ENCODE measurements around the gene TNS2.

The TNS2 gene

GRCh38 chr12:53005215-53005985 lies 44.5 kb upstream of the TNS2 start:
- Histone ChIP-seq H3K27ac (ENCODE audit: low read depth, low read length) (peak overlapping the region; percentile 45; the same call in 1 of the 2 replicates), H3K79me2 (ENCODE audit: insufficient read depth, low read length) (peaks cover 41% of the 10 kb centered on the region)

DNA sequence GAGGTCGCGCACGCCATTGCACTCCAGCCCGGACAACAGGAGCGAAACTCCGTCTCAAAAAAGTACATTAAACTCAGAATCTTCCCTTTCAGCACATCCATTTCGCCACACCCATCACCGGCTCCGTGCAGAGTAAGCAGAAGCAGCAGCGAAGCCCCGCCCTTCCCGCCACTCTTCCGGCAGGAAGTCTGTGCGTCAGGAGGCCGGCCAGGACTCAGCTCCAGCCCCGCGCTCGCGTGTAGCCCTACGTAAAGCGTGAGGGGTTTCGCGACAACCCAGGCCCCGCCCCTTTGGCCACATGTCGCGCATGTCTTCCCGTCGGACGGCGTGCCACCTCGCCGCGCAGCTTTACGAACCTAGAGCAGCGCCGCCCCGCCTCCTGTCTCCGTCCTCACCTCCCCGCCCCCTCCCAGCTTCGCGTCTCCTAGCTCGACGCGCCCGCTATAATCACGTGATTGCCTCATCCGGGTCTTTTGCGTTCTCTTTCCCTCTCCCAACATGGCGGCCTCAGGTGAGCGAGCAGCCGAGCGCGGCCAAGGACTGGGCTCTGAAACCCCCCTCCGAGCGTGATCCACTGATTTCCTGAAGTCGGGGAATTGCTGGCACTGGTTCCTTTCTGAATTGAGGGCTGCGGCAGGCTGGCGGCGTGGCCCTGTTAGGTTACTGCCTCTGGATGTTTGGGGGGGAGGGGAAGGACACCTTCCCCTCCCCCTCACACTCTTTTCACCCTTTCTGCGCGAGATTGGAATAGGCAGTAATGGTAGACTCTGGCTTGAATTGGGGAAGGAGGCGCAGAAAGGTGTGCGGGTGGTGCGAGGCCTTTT lies 43.7 kb upstream of the TNS2 start, which contains the start of gene EIF4B:
EIF4B (plus strand) TSS at position 471 of the 824 bp plus-strand sequence; CDS start at position 499, 28 bp downstream.
- no peak for TF ChIP-seq EZH2phosphoT487 (conservative IDR thresholded peaks at IDR 0.05; ENCODE audit: low read length)
- TF ChIP-seq, protein P1, sequence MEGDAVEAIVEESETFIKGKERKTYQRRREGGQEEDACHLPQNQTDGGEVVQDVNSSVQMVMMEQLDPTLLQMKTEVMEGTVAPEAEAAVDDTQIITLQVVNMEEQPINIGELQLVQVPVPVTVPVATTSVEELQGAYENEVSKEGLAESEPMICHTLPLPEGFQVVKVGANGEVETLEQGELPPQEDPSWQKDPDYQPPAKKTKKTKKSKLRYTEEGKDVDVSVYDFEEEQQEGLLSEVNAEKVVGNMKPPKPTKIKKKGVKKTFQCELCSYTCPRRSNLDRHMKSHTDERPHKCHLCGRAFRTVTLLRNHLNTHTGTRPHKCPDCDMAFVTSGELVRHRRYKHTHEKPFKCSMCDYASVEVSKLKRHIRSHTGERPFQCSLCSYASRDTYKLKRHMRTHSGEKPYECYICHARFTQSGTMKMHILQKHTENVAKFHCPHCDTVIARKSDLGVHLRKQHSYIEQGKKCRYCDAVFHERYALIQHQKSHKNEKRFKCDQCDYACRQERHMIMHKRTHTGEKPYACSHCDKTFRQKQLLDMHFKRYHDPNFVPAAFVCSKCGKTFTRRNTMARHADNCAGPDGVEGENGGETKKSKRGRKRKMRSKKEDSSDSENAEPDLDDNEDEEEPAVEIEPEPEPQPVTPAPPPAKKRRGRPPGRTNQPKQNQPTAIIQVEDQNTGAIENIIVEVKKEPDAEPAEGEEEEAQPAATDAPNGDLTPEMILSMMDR (IDR thresholded peaks at IDR 0.05; ENCODE audit: insufficient read depth, low read length, poor library complexity, severe bottlenecking): no peak
- Histone ChIP-seq H3F3A (ENCODE audit: insufficient read depth) (peaks cover 9% of the 10 kb centered on the region), H3K27ac (ENCODE audit: low read depth, low read length) (peak within 1 kb of the TSS; percentile 85), H4K20me1 (ENCODE audit: low read depth, low read length) (peaks cover 31% of the 10 kb centered on the region), H3K9me3 (ENCODE audit: insufficient read depth, low read length) (no peaks in the 10 kb centered on the region), H3K27me3 (ENCODE audit: low read length) (no peaks in the 10 kb centered on the region), H3K4me2 (ENCODE audit: low read depth, low read length, poor library complexity, severe bottlenecking) (peak within 1 kb of the TSS; percentile 97), H3K79me2 (ENCODE audit: insufficient read depth, low read length) (peaks cover 49% of the 10 kb centered on the region), H3K9me2 (replicated peaks; ENCODE audit: insufficient read depth, low read length) (no peaks in the 10 kb centered on the region), H3K36me3 (ENCODE audit: low read length) (peaks cover 24% of the 10 kb centered on the region), H2AFZ (ENCODE audit: low read depth, low read length, severe bottlenecking) (peak within 1 kb of the TSS; percentile 82), H3K9ac (ENCODE audit: low read length) (peak within 1 kb of the TSS; percentile 99), H3K4me3 (ENCODE audit: insufficient read depth, low read length, poor library complexity, severe bottlenecking) (peak within 1 kb of the TSS; percentile 92)

More at GRCh38 chr12:53005215-53005985, 44.5 kb upstream of the TNS2 start:
- H4K20me1 ChIP-seq (ENCODE audit: low read depth, low read length): peaks cover 24% of the 10 kb centered on the region
- no peaks in the 10 kb centered on the region for H3K9me3 ChIP-seq (ENCODE audit: insufficient read depth, low read length)
- H3K9me2 ChIP-seq (replicated peaks; ENCODE audit: insufficient read depth, low read length): no peaks in the 10 kb centered on the region
- H3K4me3 ChIP-seq (ENCODE audit: insufficient read depth, low read length, poor library complexity, severe bottlenecking): peak overlapping the region; percentile 92
- no peaks in the 10 kb centered on the region for H3K27me3 ChIP-seq (ENCODE audit: low read length)
- H3K4me2 ChIP-seq (ENCODE audit: low read depth, low read length, poor library complexity, severe bottlenecking): peak overlapping the region; percentile 86
- peak overlapping the region; percentile 82 for H2AFZ ChIP-seq (ENCODE audit: low read depth, low read length, severe bottlenecking)
- peaks cover 24% of the 10 kb centered on the region for H3K36me3 ChIP-seq (ENCODE audit: low read length)
- TF ChIP-seq EZH2phosphoT487 (conservative IDR thresholded peaks at IDR 0.05; ENCODE audit: low read length): no peak
- TF ChIP-seq, protein P1 (IDR thresholded peaks at IDR 0.05; ENCODE audit: insufficient read depth, low read length, poor library complexity, severe bottlenecking): no peak
- peaks cover 9% of the 10 kb centered on the region for H3F3A ChIP-seq (ENCODE audit: insufficient read depth)
- H3K9ac ChIP-seq (ENCODE audit: low read length): peak overlapping the region; percentile 87

- H3K79me2 ChIP-seq (ENCODE audit: insufficient read depth, low read length): peaks cover 56% of the 10 kb centered on the region
- H4K20me1 ChIP-seq (ENCODE audit: low read depth, low read length): peaks cover 38% of the 10 kb centered on the region
- TF ChIP-seq, protein P1 (IDR thresholded peaks at IDR 0.05; ENCODE audit: insufficient read depth, low read length, poor library complexity, severe bottlenecking): no peak
- no peak for TF ChIP-seq EZH2phosphoT487 (conservative IDR thresholded peaks at IDR 0.05; ENCODE audit: low read length)
- no peaks in the 10 kb centered on the region for H3K9me2 ChIP-seq (replicated peaks; ENCODE audit: insufficient read depth, low read length)
- no peaks in the 10 kb centered on the region for H3K27me3 ChIP-seq (ENCODE audit: low read length)
- peaks cover 24% of the 10 kb centered on the region for H3K36me3 ChIP-seq (ENCODE audit: low read length)
- no peaks in the 10 kb centered on the region for H3K9me3 ChIP-seq (ENCODE audit: insufficient read depth, low read length)
- peak overlapping the region; percentile 85 for H3K27ac ChIP-seq (ENCODE audit: low read depth, low read length)
- H3F3A ChIP-seq (ENCODE audit: insufficient read depth): peaks cover 9% of the 10 kb centered on the region
- peak overlapping the region; percentile 97 for H3K4me2 ChIP-seq (ENCODE audit: low read depth, low read length, poor library complexity, severe bottlenecking)
- peak overlapping the region; percentile 45 for H2AFZ ChIP-seq (ENCODE audit: low read depth, low read length, severe bottlenecking)
- peak overlapping the region; percentile 99 for H3K9ac ChIP-seq (ENCODE audit: low read length)
- H3K4me3 ChIP-seq (ENCODE audit: insufficient read depth, low read length, poor library complexity, severe bottlenecking): peak overlapping the region; percentile 74
These were observed 43.0 kb upstream of the TNS2 start for GRCh38 chr12:53006810-53007309.

All from SU-DHL-6 (cell line).